SK-N-SH treated with all-trans-retinoic acid at 6 μM for 48 hours (cell line): Measurements from ENCODE around the gene CALHM6.

Experiments
- CREB5 ChIP-seq: fragments of 250-450 bp; sonication (Bioruptor Pico); IDR thresholded peaks from 2 replicates; pipeline ENCODE4 v1.5.1; 2020; ENCODE audit warnings: low read depth, mild to moderate bottlenecking, moderate library complexity
- PATZ1 ChIP-seq: fragments of 250-450 bp; sonication (Bioruptor Pico); IDR thresholded peaks from 2 replicates; pipeline ENCODE4 v1.8.0; 2020; ENCODE audit warnings: mild to moderate bottlenecking, moderate library complexity, borderline replicate concordance
- RARB ChIP-seq: fragments of 250-450 bp; sonication (Bioruptor Pico); IDR thresholded peaks from 2 replicates; pipeline ENCODE4 v1.8.0; 2021; ENCODE audit warnings: mild to moderate bottlenecking, moderate library complexity
- SNAI2 ChIP-seq: fragments of 250-450 bp; sonication (Bioruptor Pico); IDR thresholded peaks from 2 replicates; pipeline ENCODE4 v1.5.0; 2020; ENCODE audit warnings: mild to moderate bottlenecking, moderate library complexity
- TCF4 ChIP-seq: fragments of 250-450 bp; sonication (Bioruptor Pico); IDR thresholded peaks from 2 replicates; pipeline ENCODE4 v1.8.0; 2021; ENCODE audit warnings: mild to moderate bottlenecking, moderate library complexity, borderline replicate concordance
- ZNF565 ChIP-seq: fragments of 450-650 bp; formaldehyde crosslinking; conservative IDR thresholded peaks from 2 replicates; pipeline ENCODE4 v1.5.0; 2020; ENCODE audit warnings: low read depth, mild to moderate bottlenecking, moderate library complexity

GRCh38 chr6:116468293-116468692, 7.1 kb downstream of the CALHM6 start:
- TF ChIP-seq CREB5 (CRISPR knock-in tag) = no peak
- no peak for TF ChIP-seq ZNF565 (CRISPR knock-in tag)
- TF ChIP-seq RARB (CRISPR knock-in tag) = no peak
- TF ChIP-seq TCF4 (CRISPR knock-in tag) = no peak
- no peak for TF ChIP-seq PATZ1
- no peak for TF ChIP-seq SNAI2 (CRISPR knock-in tag)
